Liver (tissue), 9 donors: ENCODE results near the gene TRAPPC12. TPM values are rescaled to one million over a fixed set of nuclear protein-coding genes. Genes with fewer than 3 reads are reported as not detected.

Experiments used
- DNase-seq: peaks from one replicate; pipeline ENCODE4 v3.0.0-alpha.2; 2017; ENCODE audit warnings: low spot score
- H3K27ac ChIP-seq, 2 donors: one replicate each; pipeline ENCODE4 v1.7.0; 2013; ENCODE audit warnings: inconsistent platforms in 2 of 2, low read length in 2 of 2, control low read depth in 1 of 2, low read depth in 1 of 2, mild to moderate bottlenecking in 1 of 2
- H3K27me3 ChIP-seq, 4 donors: one replicate each; pipeline versions ENCODE4 v1.6.1 to v1.7.0; 2013; ENCODE audit warnings: low read length in 3 of 4, inconsistent platforms in 1 of 4, mild to moderate bottlenecking in 1 of 4, moderate library complexity in 1 of 4; ENCODE audit not compliant: control insufficient read depth in 4 of 4, insufficient read depth in 4 of 4
- H3K36me3 ChIP-seq, 4 donors: one replicate each; pipeline versions ENCODE4 v1.6.1 to v1.7.0; 2013; ENCODE audit warnings: low read length in 3 of 4, mild to moderate bottlenecking in 3 of 4, low read depth in 1 of 4, moderate library complexity in 1 of 4; ENCODE audit not compliant: control insufficient read depth in 4 of 4, insufficient read depth in 3 of 4
- H3K4me1 ChIP-seq, 4 donors: one replicate each; pipeline versions ENCODE4 v1.6.1 to v1.7.0; 2013; ENCODE audit warnings: low read length in 3 of 4, mild to moderate bottlenecking in 3 of 4, moderate library complexity in 1 of 4; ENCODE audit not compliant: control insufficient read depth in 4 of 4, insufficient read depth in 4 of 4
- H3K4me3 ChIP-seq, 3 donors: one replicate each; pipeline versions ENCODE4 v1.6.1 to v1.7.0; 2013; ENCODE audit warnings: low read length in 3 of 3, control low read depth in 1 of 3, low read depth in 1 of 3, mild to moderate bottlenecking in 1 of 3
- H3K9ac ChIP-seq, 2 donors: one replicate each; pipeline ENCODE4 v1.7.0; 2013; ENCODE audit warnings: low read length in 2 of 2, mild to moderate bottlenecking in 2 of 2, moderate library complexity in 2 of 2, control low read depth in 1 of 2, low read depth in 1 of 2
- H3K9me3 ChIP-seq, 4 donors: one replicate each; pipeline versions ENCODE4 v1.6.1 to v1.7.0; 2013; ENCODE audit warnings: low read length in 3 of 4; ENCODE audit not compliant: control insufficient read depth in 4 of 4
- EGR1 ChIP-seq, 2 donors: IDR thresholded peaks; 2 replicates each; pipeline ENCODE4 v1.6.1; 2016 to 2018; ENCODE audit warnings: antibody characterized with exemption in 2 of 2, low read depth in 2 of 2
- FOXA2 ChIP-seq: IDR thresholded peaks from 2 replicates; pipeline ENCODE4 v1.6.1; 2016; ENCODE audit warnings: antibody characterized with exemption
- GABPA ChIP-seq, 2 donors: IDR thresholded peaks in 1 of 2; conservative IDR thresholded peaks in 1 of 2; 2 replicates each; pipeline ENCODE4 v1.6.1; 2016; ENCODE audit warnings: antibody characterized with exemption in 2 of 2, mild to moderate bottlenecking in 1 of 2, moderate library complexity in 1 of 2
- HNF4G ChIP-seq: IDR thresholded peaks from 2 replicates; pipeline ENCODE4 v1.6.1; 2016; ENCODE audit warnings: antibody characterized with exemption
- JUND ChIP-seq, 2 donors: IDR thresholded peaks; 2 replicates each; pipeline ENCODE4 v1.6.1; 2016; ENCODE audit warnings: antibody characterized with exemption in 2 of 2
- NR2F2 ChIP-seq: IDR thresholded peaks from 2 replicates; pipeline ENCODE4 v1.6.1; 2016; ENCODE audit warnings: antibody characterized with exemption
- RAD21 ChIP-seq, 2 donors: IDR thresholded peaks; 2 replicates each; pipeline ENCODE4 v1.6.1; 2016; ENCODE audit warnings: antibody characterized with exemption in 2 of 2, mild to moderate bottlenecking in 2 of 2
- SP1 ChIP-seq: IDR thresholded peaks from 2 replicates; pipeline ENCODE4 v1.6.1; 2018; ENCODE audit warnings: antibody characterized with exemption, mild to moderate bottlenecking
- YY1 ChIP-seq: IDR thresholded peaks from 2 replicates; pipeline ENCODE4 v1.6.1; 2016; ENCODE audit warnings: antibody characterized with exemption, mild to moderate bottlenecking
- WGBS: extraction: QIAGEN DNeasy Blood & Tissue Kit; methylation state at CpG from one replicate; pipeline ENCODE4 v1.1.7; 2013; 5-methylcytosine and 5-hydroxymethylcytosine counted together
- polyA plus RNA-seq, 2 donors: library from polyadenylated mRNA; stranded (reverse) in 1 of 2; unstranded in 1 of 2; fragments of 200-250 nt in 1 of 2; fragments of >200 nt in 1 of 2; fragmentation: Nextera tagmentation in 1 of 2; extraction: Ambion mirVana in 1 of 2; gene quantifications; one replicate each; pipeline versions ENCODE4 v1.2.1 to v1.2.3, GENCODE V29; 2013 to 2015
- total RNA-seq, 2 donors: library from RNA; depleted of rRNA; stranded (reverse); fragments of >200 nt; gene quantifications; one replicate each; pipeline ENCODE4 v1.2.3, GENCODE V29; 2014
- TF ChIP-seq, protein P1 (sequence below): IDR thresholded peaks from 2 replicates; pipeline ENCODE4 v1.6.1; 2016; ENCODE audit warnings: antibody characterized with exemption
- TF ChIP-seq, protein P2 (sequence below): IDR thresholded peaks from 2 replicates; pipeline ENCODE4 v1.6.1; 2016; ENCODE audit warnings: antibody characterized with exemption
- TF ChIP-seq, protein P3 (sequence below): fragments of 150-350 bp; IDR thresholded peaks from 2 replicates; pipeline ENCODE4 v1.5.1; 2017; ENCODE audit warnings: improper control_type of control experiment, low read depth, low read length; ENCODE audit not compliant: missing input control
- TF ChIP-seq, protein P4 (sequence below): IDR thresholded peaks from 2 replicates; pipeline ENCODE4 v1.6.1; 2016; ENCODE audit warnings: antibody characterized with exemption
- TF ChIP-seq, protein P5 (sequence below): IDR thresholded peaks from 2 replicates; pipeline ENCODE4 v1.6.1; 2016; ENCODE audit warnings: antibody characterized with exemption, mild to moderate bottlenecking
- donor health status: healthy.
- donor health status: healthy.
- donor health status: healthy.
- donor health status: healthy.
- donor health status: healthy.

Gene TRAPPC12
- total and polyA plus RNA-seq, 4 donors, result 30.2 to 60.9 (median 39.7) TPM

- Histone ChIP-seq H3K27ac (no peak overlapping the region), H3K9ac (no peak overlapping the region)
- no peak for TF ChIP-seq JUND (IDR thresholded peaks at IDR 0.05)
- no peak for TF ChIP-seq GABPA (IDR thresholded peaks at IDR 0.05 in 1 of 2, conservative IDR thresholded peaks at IDR 0.05 in 1 of 2)
- TF ChIP-seq, protein P1, sequence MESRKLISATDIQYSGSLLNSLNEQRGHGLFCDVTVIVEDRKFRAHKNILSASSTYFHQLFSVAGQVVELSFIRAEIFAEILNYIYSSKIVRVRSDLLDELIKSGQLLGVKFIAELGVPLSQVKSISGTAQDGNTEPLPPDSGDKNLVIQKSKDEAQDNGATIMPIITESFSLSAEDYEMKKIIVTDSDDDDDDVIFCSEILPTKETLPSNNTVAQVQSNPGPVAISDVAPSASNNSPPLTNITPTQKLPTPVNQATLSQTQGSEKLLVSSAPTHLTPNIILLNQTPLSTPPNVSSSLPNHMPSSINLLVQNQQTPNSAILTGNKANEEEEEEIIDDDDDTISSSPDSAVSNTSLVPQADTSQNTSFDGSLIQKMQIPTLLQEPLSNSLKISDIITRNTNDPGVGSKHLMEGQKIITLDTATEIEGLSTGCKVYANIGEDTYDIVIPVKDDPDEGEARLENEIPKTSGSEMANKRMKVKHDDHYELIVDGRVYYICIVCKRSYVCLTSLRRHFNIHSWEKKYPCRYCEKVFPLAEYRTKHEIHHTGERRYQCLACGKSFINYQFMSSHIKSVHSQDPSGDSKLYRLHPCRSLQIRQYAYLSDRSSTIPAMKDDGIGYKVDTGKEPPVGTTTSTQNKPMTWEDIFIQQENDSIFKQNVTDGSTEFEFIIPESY, result no peak
- TF ChIP-seq, protein P2, sequence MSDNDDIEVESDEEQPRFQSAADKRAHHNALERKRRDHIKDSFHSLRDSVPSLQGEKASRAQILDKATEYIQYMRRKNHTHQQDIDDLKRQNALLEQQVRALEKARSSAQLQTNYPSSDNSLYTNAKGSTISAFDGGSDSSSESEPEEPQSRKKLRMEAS, result no peak
- no peak for TF ChIP-seq FOXA2
- TF ChIP-seq RAD21 (IDR thresholded peaks at IDR 0.05), result no peak
- no peak for TF ChIP-seq YY1
- TF ChIP-seq, protein P3, sequence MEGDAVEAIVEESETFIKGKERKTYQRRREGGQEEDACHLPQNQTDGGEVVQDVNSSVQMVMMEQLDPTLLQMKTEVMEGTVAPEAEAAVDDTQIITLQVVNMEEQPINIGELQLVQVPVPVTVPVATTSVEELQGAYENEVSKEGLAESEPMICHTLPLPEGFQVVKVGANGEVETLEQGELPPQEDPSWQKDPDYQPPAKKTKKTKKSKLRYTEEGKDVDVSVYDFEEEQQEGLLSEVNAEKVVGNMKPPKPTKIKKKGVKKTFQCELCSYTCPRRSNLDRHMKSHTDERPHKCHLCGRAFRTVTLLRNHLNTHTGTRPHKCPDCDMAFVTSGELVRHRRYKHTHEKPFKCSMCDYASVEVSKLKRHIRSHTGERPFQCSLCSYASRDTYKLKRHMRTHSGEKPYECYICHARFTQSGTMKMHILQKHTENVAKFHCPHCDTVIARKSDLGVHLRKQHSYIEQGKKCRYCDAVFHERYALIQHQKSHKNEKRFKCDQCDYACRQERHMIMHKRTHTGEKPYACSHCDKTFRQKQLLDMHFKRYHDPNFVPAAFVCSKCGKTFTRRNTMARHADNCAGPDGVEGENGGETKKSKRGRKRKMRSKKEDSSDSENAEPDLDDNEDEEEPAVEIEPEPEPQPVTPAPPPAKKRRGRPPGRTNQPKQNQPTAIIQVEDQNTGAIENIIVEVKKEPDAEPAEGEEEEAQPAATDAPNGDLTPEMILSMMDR, result no peak
- TF ChIP-seq EGR1 (IDR thresholded peaks at IDR 0.05; ENCODE audit: low read depth in 2 of 2), result no peak
- TF ChIP-seq, protein P4, sequence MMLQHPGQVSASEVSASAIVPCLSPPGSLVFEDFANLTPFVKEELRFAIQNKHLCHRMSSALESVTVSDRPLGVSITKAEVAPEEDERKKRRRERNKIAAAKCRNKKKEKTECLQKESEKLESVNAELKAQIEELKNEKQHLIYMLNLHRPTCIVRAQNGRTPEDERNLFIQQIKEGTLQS, result no peak
Observed at GRCh38 chr2:3465328-3465727, 85.8 kb downstream of the TRAPPC12 start.

DNA sequence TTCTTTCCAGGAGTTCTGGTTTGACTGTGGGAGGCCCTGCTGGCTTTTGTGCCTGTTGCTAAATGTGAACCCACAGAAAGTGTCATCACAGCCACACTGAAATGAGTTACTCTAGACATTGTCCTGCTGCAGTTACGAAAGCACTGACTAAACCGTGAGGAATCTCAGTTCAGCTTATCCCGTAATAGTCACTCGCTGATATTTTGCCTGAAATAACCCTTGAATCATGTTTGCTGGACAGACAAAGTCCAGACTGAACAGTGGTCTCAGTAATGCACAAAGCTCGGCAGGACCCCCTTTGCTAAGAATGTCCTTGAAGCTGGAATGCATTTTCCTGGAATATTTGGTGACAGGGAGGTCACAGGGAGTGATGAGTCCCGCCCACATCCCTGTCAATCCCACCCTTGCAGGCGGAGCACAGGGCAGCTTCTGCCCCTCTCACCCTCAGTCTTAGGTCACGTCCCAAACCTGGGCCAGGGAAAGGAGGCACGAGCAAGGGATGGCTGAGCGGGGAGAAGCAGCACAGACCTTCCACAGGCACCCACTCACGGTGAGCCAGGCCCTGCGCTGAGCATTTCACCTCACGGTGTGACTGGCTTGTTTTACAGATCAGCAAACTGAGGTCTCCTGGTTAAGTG, 86.5 kb downstream of the TRAPPC12 start:
- Histone ChIP-seq H3K4me1 (peaks cover 0 to 5% (median 2%) of the 10 kb centered on the region in 4 donors), H3K4me3 (no peak overlapping the region), H3K27me3 (no peaks in the 10 kb centered on the region), H3K9me3 (no peaks in the 10 kb centered on the region), H3K9ac (no peak overlapping the region), H3K27ac (no peak overlapping the region), H3K36me3 (peaks cover 9 to 52% (median 36%) of the 10 kb centered on the region in 4 donors)
- TF ChIP-seq HNF4G (no peak), FOXA2 (no peak), JUND (IDR thresholded peaks at IDR 0.05) (no peak), NR2F2 (no peak), SP1 (no peak), RAD21 (IDR thresholded peaks at IDR 0.05) (no peak)
- TF ChIP-seq, protein P4, result no peak
- TF ChIP-seq, protein P2, result no peak
- TF ChIP-seq, protein P1, result no peak
- TF ChIP-seq, protein P5, sequence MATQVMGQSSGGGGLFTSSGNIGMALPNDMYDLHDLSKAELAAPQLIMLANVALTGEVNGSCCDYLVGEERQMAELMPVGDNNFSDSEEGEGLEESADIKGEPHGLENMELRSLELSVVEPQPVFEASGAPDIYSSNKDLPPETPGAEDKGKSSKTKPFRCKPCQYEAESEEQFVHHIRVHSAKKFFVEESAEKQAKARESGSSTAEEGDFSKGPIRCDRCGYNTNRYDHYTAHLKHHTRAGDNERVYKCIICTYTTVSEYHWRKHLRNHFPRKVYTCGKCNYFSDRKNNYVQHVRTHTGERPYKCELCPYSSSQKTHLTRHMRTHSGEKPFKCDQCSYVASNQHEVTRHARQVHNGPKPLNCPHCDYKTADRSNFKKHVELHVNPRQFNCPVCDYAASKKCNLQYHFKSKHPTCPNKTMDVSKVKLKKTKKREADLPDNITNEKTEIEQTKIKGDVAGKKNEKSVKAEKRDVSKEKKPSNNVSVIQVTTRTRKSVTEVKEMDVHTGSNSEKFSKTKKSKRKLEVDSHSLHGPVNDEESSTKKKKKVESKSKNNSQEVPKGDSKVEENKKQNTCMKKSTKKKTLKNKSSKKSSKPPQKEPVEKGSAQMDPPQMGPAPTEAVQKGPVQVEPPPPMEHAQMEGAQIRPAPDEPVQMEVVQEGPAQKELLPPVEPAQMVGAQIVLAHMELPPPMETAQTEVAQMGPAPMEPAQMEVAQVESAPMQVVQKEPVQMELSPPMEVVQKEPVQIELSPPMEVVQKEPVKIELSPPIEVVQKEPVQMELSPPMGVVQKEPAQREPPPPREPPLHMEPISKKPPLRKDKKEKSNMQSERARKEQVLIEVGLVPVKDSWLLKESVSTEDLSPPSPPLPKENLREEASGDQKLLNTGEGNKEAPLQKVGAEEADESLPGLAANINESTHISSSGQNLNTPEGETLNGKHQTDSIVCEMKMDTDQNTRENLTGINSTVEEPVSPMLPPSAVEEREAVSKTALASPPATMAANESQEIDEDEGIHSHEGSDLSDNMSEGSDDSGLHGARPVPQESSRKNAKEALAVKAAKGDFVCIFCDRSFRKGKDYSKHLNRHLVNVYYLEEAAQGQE, result no peak
- 85% methylated on average over 13 of the region's 13 CpGs for WGBS
- no peak for DNase-seq

More at GRCh38 chr2:3465328-3465727, 85.8 kb downstream of the TRAPPC12 start:
- H3K4me1 ChIP-seq, result peaks cover 0 to 11% (median 7%) of the 10 kb centered on the region in 4 donors
- no peaks in the 10 kb centered on the region for H3K27me3 ChIP-seq
- H3K4me3 ChIP-seq, result no peak overlapping the region
- WGBS, result 94% methylated on average over 28 of the region's 28 CpGs
- no peaks in the 10 kb centered on the region for H3K9me3 ChIP-seq
- H3K36me3 ChIP-seq, result peaks cover 9 to 47% (median 35%) of the 10 kb centered on the region in 4 donors
- no peak for DNase-seq
